Endothelial cell of umbilical vein (primary cell): Measurements from ENCODE around the gene ANP32E. TPM values are rescaled to one million over a fixed set of nuclear protein-coding genes. Genes with fewer than 3 reads are reported as not detected.

Experiments used
- BruUV-seq: library from RNA; stranded (reverse); fragments of 400-500 nt; replicated peaks from 2 replicates; lab custom pipeline; 2021; lab: Mats Ljungman, UMichigan
- CTCF ChIA-PET: fragments of 300-600, 350-600 bp; sonication (Branson Sonifier 250); formaldehyde crosslinking; loops from one replicate; lab custom pipeline; 2021; ENCODE audit warnings: antibody characterized with exemption, inconsistent platforms; lab: Charles Lee
- POLR2A ChIA-PET: fragments of 300-600, 350-600 bp; sonication (Branson Sonifier 250); formaldehyde crosslinking; loops from one replicate; lab custom pipeline; 2021; ENCODE audit warnings: antibody characterized with exemption, inconsistent platforms; lab: Charles Lee
- DNase-seq: peaks from one replicate; pipeline ENCODE4 v3.0.0-alpha.2; 2011; ENCODE audit warnings: low read depth, low spot score
- FAIRE-seq: peaks from 2 replicates; lab custom pipeline; 2011; peaks lifted over from hg19 to GRCh38; lab: Jason Lieb, UNC
- H2AFZ ChIP-seq: 2 replicates; pipeline ENCODE4 v1.6.0; 2012; ENCODE audit warnings: low read depth, low read length, control low read depth, inconsistent platforms
- H3K27ac ChIP-seq: 2 replicates; pipeline ENCODE4 v1.5.1; 2011; ENCODE audit warnings: low read depth, mild to moderate bottlenecking, control low read depth, low read length, moderate library complexity; ENCODE audit not compliant: insufficient read depth
- H3K27me3 ChIP-seq, 2 experiments: 2 replicates each; pipeline versions ENCODE4 v1.6.0 to v1.6.1; 2011; ENCODE audit warnings: low read length in 2 of 2, mixed read lengths in 1 of 2; ENCODE audit not compliant: control insufficient read depth in 2 of 2, insufficient read depth in 2 of 2
- H3K36me3 ChIP-seq, 2 experiments: 2 replicates in 1 of 2; 3 replicates in 1 of 2; pipeline ENCODE4 v1.5.1; 2011; ENCODE audit warnings: low read length in 2 of 2, mild to moderate bottlenecking in 1 of 2, moderate library complexity in 1 of 2; ENCODE audit not compliant: control insufficient read depth in 2 of 2, insufficient read depth in 2 of 2; ENCODE audit errors: extremely low read depth in 1 of 2
- H3K4me1 ChIP-seq: 3 replicates; pipeline ENCODE4 v1.5.1; 2011; ENCODE audit warnings: mild to moderate bottlenecking, low read length; ENCODE audit not compliant: control insufficient read depth, insufficient read depth; ENCODE audit errors: extremely low read depth
- H3K4me2 ChIP-seq: 2 replicates; pipeline ENCODE4 v1.6.1; 2011; ENCODE audit warnings: low read length, control low read depth, mixed read lengths; ENCODE audit not compliant: insufficient read depth
- H3K4me3 ChIP-seq, 3 experiments: fragments of 200-600 bp in 1 of 3; sonication (generic), shearing (Covaris generic) in 1 of 3; replicated peaks in 1 of 3; 2 replicates each; pipeline ENCODE4 v1.5.1; 2011 to 2016; ENCODE audit warnings: control low read depth in 3 of 3, low read length in 3 of 3, mild to moderate bottlenecking in 2 of 3, inconsistent platforms in 1 of 3, low read depth in 1 of 3, moderate library complexity in 1 of 3; ENCODE audit not compliant: insufficient read depth in 1 of 3
- H3K79me2 ChIP-seq: 2 replicates; pipeline ENCODE4 v1.6.0; 2012; ENCODE audit warnings: low read length, inconsistent platforms; ENCODE audit not compliant: control insufficient read depth, insufficient read depth
- H3K9ac ChIP-seq: replicated peaks from 2 replicates; pipeline ENCODE3; 2011; ENCODE audit warnings: low read length, control low read depth; ENCODE audit not compliant: insufficient read depth; ENCODE audit errors: extremely low read depth
- H3K9me1 ChIP-seq: replicated peaks from 3 replicates; pipeline ENCODE4 v1.6.0; 2011; ENCODE audit warnings: mild to moderate bottlenecking, low read length; ENCODE audit not compliant: control insufficient read depth, insufficient read depth; ENCODE audit errors: extremely low read depth
- H3K9me3 ChIP-seq: replicated peaks from 2 replicates; pipeline ENCODE4 v1.5.1; 2012; ENCODE audit warnings: low read length, inconsistent platforms; ENCODE audit not compliant: control insufficient read depth, insufficient read depth
- H4K20me1 ChIP-seq: replicated peaks from 2 replicates; pipeline ENCODE3; 2011; ENCODE audit warnings: mild to moderate bottlenecking, low read length; ENCODE audit not compliant: control insufficient read depth, insufficient read depth; ENCODE audit errors: extremely low read depth
- EZH2 ChIP-seq: IDR thresholded peaks from 2 replicates; pipeline ENCODE4 v1.6.1; 2012; ENCODE audit warnings: borderline replicate concordance, low read depth, mild to moderate bottlenecking, moderate library complexity, low read length, inconsistent platforms; ENCODE audit not compliant: severe bottlenecking
- FOS ChIP-seq: IDR thresholded peaks from 2 replicates; pipeline ENCODE4 v1.6.1; 2011; ENCODE audit warnings: mild to moderate bottlenecking, low read length, moderate library complexity, borderline replicate concordance; ENCODE audit not compliant: insufficient read depth
- GATA2 ChIP-seq: IDR thresholded peaks from 2 replicates; pipeline ENCODE4 v1.7.0; 2011; ENCODE audit warnings: low read depth, mild to moderate bottlenecking, moderate library complexity, mixed read lengths, low read length; ENCODE audit not compliant: insufficient read length, insufficient read depth
- JUN ChIP-seq: IDR thresholded peaks from 2 replicates; pipeline ENCODE4 v1.6.1; 2011; ENCODE audit warnings: borderline replicate concordance, low read depth; ENCODE audit not compliant: insufficient read length, insufficient read depth
- MYC ChIP-seq: IDR thresholded peaks from one replicate; pipeline ENCODE4 v1.6.1; 2011; ENCODE audit warnings: mild to moderate bottlenecking, low read depth, low read length
- POLR2A ChIP-seq: IDR thresholded peaks from 2 replicates; pipeline ENCODE4 v1.6.1; 2012; ENCODE audit warnings: low read depth, mild to moderate bottlenecking, control low read depth, low read length
- POLR2AphosphoS5 ChIP-seq: IDR thresholded peaks from 2 replicates; pipeline ENCODE4 v1.6.1; 2012; ENCODE audit warnings: low read depth, mild to moderate bottlenecking, control low read depth, low read length, moderate library complexity; ENCODE audit not compliant: insufficient read depth
- dilution Hi-C: fragments of 300-500 bp; cut with MboI; formaldehyde crosslinking; loops from one replicate; pipeline ENCODE4 v1.15.0; 2019; ENCODE audit warnings: low sequenced_read_pairs; ENCODE audit not compliant: extremely low pct_ligation_motif_present
- intact Hi-C: fragments of 100-400 bp; cut with micrococcal nuclease; formaldehyde crosslinking; loops from one replicate; pipeline ENCODE4 v1.10.0; 2022
- polyA plus RNA-seq, 4 experiments: library from polyadenylated mRNA; depleted of rRNA in 3 of 4; stranded (reverse) in 3 of 4; unstranded in 1 of 4; fragments of >200 nt; gene quantifications; 2 replicates each; pipeline versions ENCODE4 v1.2.1 to v1.2.3, GENCODE V29; 2011 to 2012; ENCODE audit warnings: missing spikeins in 1 of 4
- total RNA-seq: library from RNA; stranded (reverse); gene quantifications from 2 replicates; pipeline ENCODE4 v1.2.3, GENCODE V29; 2021
- TF ChIP-seq, protein P1 (sequence below): IDR thresholded peaks from 2 replicates; pipeline ENCODE4 v1.6.1; 2011; ENCODE audit not compliant: insufficient read depth, insufficient read length
- TF ChIP-seq, protein P2 (sequence below), 2 donors: IDR thresholded peaks; 1 replicate in 1 of 2; 2 replicates in 1 of 2; pipeline ENCODE4 v1.5.1; 2011; ENCODE audit warnings: low read length in 2 of 2, mild to moderate bottlenecking in 2 of 2, moderate library complexity in 2 of 2, control low read depth in 1 of 2, inconsistent platforms in 1 of 2, low read depth in 1 of 2; ENCODE audit not compliant: insufficient read depth in 1 of 2; ENCODE audit errors: extremely low read depth in 1 of 2

ANP32E gene
- total and polyA plus RNA-seq, 2 donors (not counting 3 experiments of a cell fraction or from before 2014, with no cell fraction given): 6.8 to 53.4 TPM

GRCh38 chr1:150176593-150176992 lies 59.3 kb downstream of the ANP32E start:
- no peaks in the 10 kb centered on the region for H3K27me3 ChIP-seq
- H3K9me3 ChIP-seq: no peaks in the 10 kb centered on the region
- H3K79me2 ChIP-seq: no peaks in the 10 kb centered on the region
- H3K4me1 ChIP-seq: no peaks in the 10 kb centered on the region
- no peak overlapping the region for H3K27ac ChIP-seq
- ChIA-PET POLR2A (no interaction called here), CTCF (interaction anchor here (1.2 to 5.0 kb wide), 2 partner anchors 10 to 103 kb away, joined by 3 to 45 read pairs; no protein-coding TSS in a partner anchor)
- no peak for FAIRE-seq
- no peak for DNase-seq
- H3K4me3 ChIP-seq: no peak overlapping the region
- no peaks in the 10 kb centered on the region for H4K20me1 ChIP-seq
- H3K4me2 ChIP-seq: no peak overlapping the region
- no peak for TF ChIP-seq JUN
- TF ChIP-seq POLR2A: no peak
- TF ChIP-seq EZH2: no peak
- TF ChIP-seq, protein P1, sequence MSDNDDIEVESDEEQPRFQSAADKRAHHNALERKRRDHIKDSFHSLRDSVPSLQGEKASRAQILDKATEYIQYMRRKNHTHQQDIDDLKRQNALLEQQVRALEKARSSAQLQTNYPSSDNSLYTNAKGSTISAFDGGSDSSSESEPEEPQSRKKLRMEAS: no peak
- TF ChIP-seq, protein P2, sequence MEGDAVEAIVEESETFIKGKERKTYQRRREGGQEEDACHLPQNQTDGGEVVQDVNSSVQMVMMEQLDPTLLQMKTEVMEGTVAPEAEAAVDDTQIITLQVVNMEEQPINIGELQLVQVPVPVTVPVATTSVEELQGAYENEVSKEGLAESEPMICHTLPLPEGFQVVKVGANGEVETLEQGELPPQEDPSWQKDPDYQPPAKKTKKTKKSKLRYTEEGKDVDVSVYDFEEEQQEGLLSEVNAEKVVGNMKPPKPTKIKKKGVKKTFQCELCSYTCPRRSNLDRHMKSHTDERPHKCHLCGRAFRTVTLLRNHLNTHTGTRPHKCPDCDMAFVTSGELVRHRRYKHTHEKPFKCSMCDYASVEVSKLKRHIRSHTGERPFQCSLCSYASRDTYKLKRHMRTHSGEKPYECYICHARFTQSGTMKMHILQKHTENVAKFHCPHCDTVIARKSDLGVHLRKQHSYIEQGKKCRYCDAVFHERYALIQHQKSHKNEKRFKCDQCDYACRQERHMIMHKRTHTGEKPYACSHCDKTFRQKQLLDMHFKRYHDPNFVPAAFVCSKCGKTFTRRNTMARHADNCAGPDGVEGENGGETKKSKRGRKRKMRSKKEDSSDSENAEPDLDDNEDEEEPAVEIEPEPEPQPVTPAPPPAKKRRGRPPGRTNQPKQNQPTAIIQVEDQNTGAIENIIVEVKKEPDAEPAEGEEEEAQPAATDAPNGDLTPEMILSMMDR (IDR thresholded peaks at IDR 0.05; ENCODE audit: extremely low read depth in 1 of 2, insufficient read depth in 1 of 2, low read depth in 1 of 2, low read length in 2 of 2): no peak
- TF ChIP-seq FOS: no peak
- TF ChIP-seq MYC: no peak
- no peak for TF ChIP-seq POLR2AphosphoS5
- TF ChIP-seq GATA2: no peak
- H3K9ac ChIP-seq: no peak overlapping the region
- dilution Hi-C loops (no loop called here), intact Hi-C loops (no loop called here)
- H3K36me3 ChIP-seq: no peaks in the 10 kb centered on the region
- H2AFZ ChIP-seq: no peak overlapping the region
- H3K9me1 ChIP-seq: no peaks in the 10 kb centered on the region
- no TSS peak for BruUV-seq
